Sigmoid colon (tissue), 4 donors: Measurements from ENCODE around the gene TPCN2.

Experiments
- POLR2A ChIP-seq, 2 donors: fragments of 450-650 bp; IDR thresholded peaks; one replicate each; pipeline ENCODE4 v1.6.1; 2016; ENCODE audit warnings: antibody characterized with exemption in 2 of 2, mild to moderate bottlenecking in 2 of 2, moderate library complexity in 2 of 2
- POLR2AphosphoS5 ChIP-seq, 4 donors: sonication (generic); formaldehyde crosslinking; IDR thresholded peaks; one replicate each; pipeline ENCODE4 v1.6.1; 2017; ENCODE audit warnings: antibody characterized with exemption in 4 of 4

GRCh38 chr11:69180226-69180625 lies 131.5 kb downstream of the TPCN2 start:
- TF ChIP-seq POLR2AphosphoS5 (IDR thresholded peaks at IDR 0.05) (no peak), POLR2A (IDR thresholded peaks at IDR 0.05) (no peak)
